WTC11 (cell line): ENCODE measurements around the gene JAKMIP1. TPM values are rescaled to one million over a fixed set of nuclear protein-coding genes. Genes with fewer than 3 reads are reported as not detected.

Experiments used
- ATAC-seq: fragments of 200-7000 bp; cut with Tn5 transposase; 2 replicates; pipeline ENCODE4 v1.10.0; 2021; ENCODE audit warnings: mild to moderate bottlenecking, moderate library complexity
- CTCF ChIA-PET: fragments of 300-600 bp; sonication (Branson Sonifier 250); formaldehyde crosslinking; loops from one replicate; lab custom pipeline; 2021; ENCODE audit warnings: antibody characterized with exemption; lab: Charles Lee
- POLR2A ChIA-PET: fragments of 350-600 bp; sonication (Branson Sonifier 250); formaldehyde crosslinking; loops from one replicate; lab custom pipeline; 2021; ENCODE audit warnings: antibody characterized with exemption; lab: Charles Lee
- DNase-seq: peaks from one replicate; pipeline ENCODE4 v3.0.0; 2021; ENCODE audit warnings: low spot score
- H3K27ac Mint-ChIP-seq: 2 replicates; pipeline ENCODE4 v1.8.0; 2021; ENCODE audit warnings: mixed read lengths
- H3K27me3 Mint-ChIP-seq: 2 replicates; pipeline ENCODE4 v1.8.0; 2021; ENCODE audit warnings: low read depth, mild to moderate bottlenecking, moderate library complexity, mixed read lengths
- H3K36me3 Mint-ChIP-seq: 2 replicates; pipeline ENCODE4 v1.8.0; 2021; ENCODE audit warnings: mixed read lengths
- H3K4me1 Mint-ChIP-seq: 2 replicates; pipeline ENCODE4 v1.8.0; 2022; ENCODE audit warnings: mixed read lengths
- H3K4me3 Mint-ChIP-seq: 2 replicates; pipeline ENCODE4 v1.8.0; 2021; ENCODE audit warnings: mild to moderate bottlenecking, moderate library complexity, mixed read lengths
- H3K9me3 Mint-ChIP-seq: 2 replicates; pipeline ENCODE4 v1.8.0; 2021; ENCODE audit warnings: mixed read lengths
- ARID4B ChIP-seq: sonication (generic); formaldehyde crosslinking; IDR thresholded peaks from 2 replicates; pipeline ENCODE4 v1.8.0; 2023; ENCODE audit warnings: missing genetic modification reagents, mild to moderate bottlenecking, borderline replicate concordance
- ATF2 ChIP-seq: sonication (generic); formaldehyde crosslinking; IDR thresholded peaks from 2 replicates; pipeline ENCODE4 v1.8.1; 2022; ENCODE audit warnings: low read depth, missing genetic modification reagents, borderline replicate concordance
- ATF6 ChIP-seq: sonication (generic); formaldehyde crosslinking; IDR thresholded peaks from 2 replicates; pipeline ENCODE4 v1.8.1; 2023; ENCODE audit warnings: mild to moderate bottlenecking, missing genetic modification reagents
- CREB1 ChIP-seq: sonication (generic); formaldehyde crosslinking; IDR thresholded peaks from 2 replicates; pipeline ENCODE4 v1.8.0; 2023; ENCODE audit warnings: mild to moderate bottlenecking, missing genetic modification reagents
- CTCF ChIP-seq: fragments of 200-600 bp; IDR thresholded peaks from 2 replicates; pipeline ENCODE4 v1.8.0; 2022; ENCODE audit warnings: antibody characterized with exemption
- E2F1 ChIP-seq: sonication (generic); formaldehyde crosslinking; IDR thresholded peaks from 2 replicates; pipeline ENCODE4 v1.8.0; 2022; ENCODE audit warnings: mild to moderate bottlenecking, missing genetic modification reagents
- IRF2 ChIP-seq: sonication (generic); formaldehyde crosslinking; IDR thresholded peaks from 2 replicates; pipeline ENCODE4 v1.8.0; 2022; ENCODE audit warnings: low read depth, missing genetic modification reagents, borderline replicate concordance
- KAT7 ChIP-seq: sonication (generic); formaldehyde crosslinking; IDR thresholded peaks from 2 replicates; pipeline ENCODE4 v1.8.1; 2023; ENCODE audit warnings: missing genetic modification reagents, mild to moderate bottlenecking, borderline replicate concordance
- MAX ChIP-seq: sonication (generic); formaldehyde crosslinking; IDR thresholded peaks from 2 replicates; pipeline ENCODE4 v1.8.0; 2022; ENCODE audit warnings: mild to moderate bottlenecking, missing genetic modification reagents
- NR3C1 ChIP-seq: sonication (generic); formaldehyde crosslinking; conservative IDR thresholded peaks from 2 replicates; pipeline ENCODE4 v1.8.1; 2023; ENCODE audit warnings: low read depth, mild to moderate bottlenecking, missing genetic modification reagents
- TEAD1 ChIP-seq: sonication (generic); formaldehyde crosslinking; IDR thresholded peaks from 2 replicates; pipeline ENCODE4 v1.8.0; 2022; ENCODE audit warnings: mild to moderate bottlenecking, missing genetic modification reagents
- ZBTB43 ChIP-seq: sonication (generic); formaldehyde crosslinking; IDR thresholded peaks from 2 replicates; pipeline ENCODE4 v1.8.1; 2023; ENCODE audit warnings: mild to moderate bottlenecking, missing genetic modification reagents
- ZMAT4 ChIP-seq: fragments of 250-450 bp; sonication (Bioruptor Pico); IDR thresholded peaks from 2 replicates; pipeline ENCODE4 v1.9.0; 2021; ENCODE audit warnings: mild to moderate bottlenecking
- ZNF281 ChIP-seq: sonication (generic); formaldehyde crosslinking; IDR thresholded peaks from 2 replicates; pipeline ENCODE4 v1.8.0; 2023; ENCODE audit warnings: mild to moderate bottlenecking, missing genetic modification reagents
- ZSCAN18 ChIP-seq: fragments of 250-450 bp; sonication (Bioruptor Pico); IDR thresholded peaks from 2 replicates; pipeline ENCODE4 v2.1.2; 2022; ENCODE audit warnings: mild to moderate bottlenecking, moderate library complexity
- total RNA-seq: library from RNA; stranded (reverse); gene quantifications from 3 replicates; pipeline ENCODE4 v1.2.3, GENCODE V29; 2021

JAKMIP1 gene
- total RNA-seq, 1 experiment from 2014 or later, result 4.0 TPM

GRCh38 chr4:6002492-6002833 is 197.9 kb downstream of the JAKMIP1 start:
- H3K27ac Mint-ChIP-seq, result no peak overlapping the region
- no peaks in the 10 kb centered on the region for H3K9me3 Mint-ChIP-seq
- POLR2A ChIA-PET, result no interaction called here
- no peak overlapping the region for H3K4me3 Mint-ChIP-seq
- no peak for ATAC-seq
- no peaks in the 10 kb centered on the region for H3K36me3 Mint-ChIP-seq
- TF ChIP-seq MAX (CRISPR knock-in tag) (no peak), ARID4B (no peak), ZSCAN18 (CRISPR knock-in tag) (no peak), TEAD1 (CRISPR knock-in tag) (no peak), IRF2 (no peak), ZNF281 (CRISPR knock-in tag) (no peak), CTCF (no peak), ZBTB43 (CRISPR knock-in tag) (no peak), CREB1 (CRISPR knock-in tag) (no peak), E2F1 (CRISPR knock-in tag) (no peak), NR3C1 (CRISPR knock-in tag) (no peak), ATF2 (CRISPR knock-in tag) (no peak), ATF6 (no peak), ZMAT4 (CRISPR knock-in tag) (no peak), KAT7 (CRISPR knock-in tag) (no peak)
- H3K4me1 Mint-ChIP-seq, result peaks cover 12% of the 10 kb centered on the region
- peaks cover 11% of the 10 kb centered on the region for H3K27me3 Mint-ChIP-seq
- DNase-seq, result no peak
- CTCF ChIA-PET, result interaction anchor here (1.0 kb wide), 1 partner anchor 329 kb away, joined by 4 read pairs; no protein-coding TSS in a partner anchor
